ENCODE data around the gene CALHM5.

The CALHM5 gene

GRCh38 chr6:116511424-116512110 lies at the start of gene CALHM5:
Gene CALHM5, plus strand, starts transcription at chr6:116511639. Its CDS starts 58 bp downstream, at chr6:116511697.
- H3K4me2 ChIP-seq (ENCODE audit: low read length): peak within 1 kb of the TSS; percentile 10

GRCh38 chr6:116461932-116462885 lies 49.2 kb upstream of the CALHM5 start:
- Histone ChIP-seq H3K36me3 (ENCODE audit: control insufficient read depth, insufficient read depth, low read length) (no peaks in the 10 kb centered on the region), H3K9me3 (ENCODE audit: control insufficient read depth, low read length) (no peaks in the 10 kb centered on the region), H3K9ac (no peak overlapping the region), H3K79me2 (no peaks in the 10 kb centered on the region), H3K27me3 (ENCODE audit: control insufficient read depth, insufficient read depth, low read length) (no peaks in the 10 kb centered on the region), H3K27ac (no peak overlapping the region), H3K4me2 (ENCODE audit: low read length) (no peak overlapping the region), H3K4me3 (ENCODE audit: low read depth, low read length) (no peak overlapping the region), H2AFZ (peak overlapping the region; percentile 70), H3K4me1 (peaks cover 4% of the 10 kb centered on the region)
- no peak for TF ChIP-seq CTCF (IDR thresholded peaks at IDR 0.05)

More at GRCh38 chr6:116511424-116512110, at the start of gene CALHM5:
- H3K4me1 ChIP-seq: peaks cover 9% of the 10 kb centered on the region
- TF ChIP-seq CTCF (IDR thresholded peaks at IDR 0.05): peak; percentile 64
- peak within 1 kb of the TSS; percentile 7 for H3K4me3 ChIP-seq (ENCODE audit: low read depth, low read length)
- no peaks in the 10 kb centered on the region for H3K27me3 ChIP-seq (ENCODE audit: control insufficient read depth, insufficient read depth, low read length)
- H3K79me2 ChIP-seq: no peaks in the 10 kb centered on the region
- peak within 1 kb of the TSS; percentile 83 for H2AFZ ChIP-seq
- no peaks in the 10 kb centered on the region for H3K36me3 ChIP-seq (ENCODE audit: control insufficient read depth, insufficient read depth, low read length)
- peak within 1 kb of the TSS; percentile 90 for H3K27ac ChIP-seq
- no peaks in the 10 kb centered on the region for H3K9me3 ChIP-seq (ENCODE audit: control insufficient read depth, low read length)
- peak within 1 kb of the TSS; percentile 12 for H3K9ac ChIP-seq

GRCh38 chr6:116463301-116463700 lies 48.1 kb upstream of the CALHM5 start:
- Histone ChIP-seq H3K4me2 (ENCODE audit: low read length) (no peak overlapping the region), H3K4me1 (peaks cover 4% of the 10 kb centered on the region), H3K4me3 (ENCODE audit: low read depth, low read length) (peak overlapping the region; percentile 9), H2AFZ (no peak overlapping the region), H3K36me3 (ENCODE audit: control insufficient read depth, insufficient read depth, low read length) (no peaks in the 10 kb centered on the region), H3K9ac (no peak overlapping the region), H3K27ac (no peak overlapping the region), H3K79me2 (no peaks in the 10 kb centered on the region), H3K9me3 (ENCODE audit: control insufficient read depth, low read length) (no peaks in the 10 kb centered on the region), H3K27me3 (ENCODE audit: control insufficient read depth, insufficient read depth, low read length) (no peaks in the 10 kb centered on the region)
- TF ChIP-seq CTCF (IDR thresholded peaks at IDR 0.05): no peak

- H3K27me3 ChIP-seq (ENCODE audit: control insufficient read depth, insufficient read depth, low read length): no peaks in the 10 kb centered on the region
- peak overlapping the region; percentile 15 for H3K4me3 ChIP-seq (ENCODE audit: low read depth, low read length)
- H3K4me2 ChIP-seq (ENCODE audit: low read length): peak overlapping the region; percentile 54
- no peaks in the 10 kb centered on the region for H3K79me2 ChIP-seq
- peak overlapping the region; percentile 0 for H2AFZ ChIP-seq
- no peak for TF ChIP-seq CTCF (IDR thresholded peaks at IDR 0.05)
- peak overlapping the region; percentile 27 for H3K27ac ChIP-seq
- no peaks in the 10 kb centered on the region for H3K36me3 ChIP-seq (ENCODE audit: control insufficient read depth, insufficient read depth, low read length)
- H3K9ac ChIP-seq: no peak overlapping the region
- H3K9me3 ChIP-seq (ENCODE audit: control insufficient read depth, low read length): no peaks in the 10 kb centered on the region
- H3K4me1 ChIP-seq: peaks cover 4% of the 10 kb centered on the region
These were observed 46.2 kb upstream of the CALHM5 start for GRCh38 chr6:116465246-116465645.
